GM18511 (cell line): ENCODE data around the gene WWOX.

Source experiments
- ATAC-seq: cut with Tn5 transposase; IDR thresholded peaks from one replicate; pipeline ENCODE4 v1.9.1; 2021; ENCODE audit warnings: mild to moderate bottlenecking, moderate library complexity; ENCODE audit not compliant: unreplicated experiment

The WWOX gene

DNA sequence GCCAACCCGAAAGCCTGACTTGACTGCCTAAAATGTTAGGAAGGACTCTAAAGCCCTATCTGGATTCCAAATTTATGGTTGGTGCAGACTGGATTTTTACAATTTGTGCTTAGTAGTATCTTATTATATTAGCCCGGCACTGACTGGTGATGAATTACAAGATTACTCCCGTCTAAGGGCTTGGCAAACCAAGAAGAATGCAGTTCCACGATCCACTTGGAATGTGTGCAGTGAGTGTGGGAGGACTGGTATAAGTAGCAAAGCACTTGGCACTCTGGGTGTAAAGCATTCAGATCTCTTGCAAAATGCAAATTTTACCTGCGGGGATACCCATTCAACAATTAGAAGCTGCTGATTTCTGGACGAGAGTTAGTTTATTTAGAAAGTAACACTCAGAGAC is 961.7 kb downstream of the WWOX start:
- no peak for ATAC-seq

DNA sequence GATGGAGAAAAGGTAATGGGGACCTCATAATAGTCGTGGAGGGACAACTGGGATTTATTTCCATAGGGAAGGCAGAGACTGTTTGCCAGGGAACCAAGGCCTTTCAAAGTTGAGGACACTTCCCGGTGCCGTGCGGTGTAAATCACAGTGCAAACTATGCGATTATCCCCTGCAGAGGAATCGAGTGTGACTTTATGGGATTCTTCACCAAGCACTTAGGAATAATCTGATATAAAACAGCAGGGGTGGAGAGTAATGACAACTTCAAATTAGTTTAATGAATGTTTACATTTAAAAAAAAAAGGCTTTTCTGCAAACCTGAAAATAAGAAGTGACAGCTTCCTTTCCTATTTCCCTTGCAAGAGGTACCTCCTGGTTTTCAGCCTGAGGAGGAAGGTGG is 962.9 kb downstream of the WWOX start:
- ATAC-seq = no peak

DNA sequence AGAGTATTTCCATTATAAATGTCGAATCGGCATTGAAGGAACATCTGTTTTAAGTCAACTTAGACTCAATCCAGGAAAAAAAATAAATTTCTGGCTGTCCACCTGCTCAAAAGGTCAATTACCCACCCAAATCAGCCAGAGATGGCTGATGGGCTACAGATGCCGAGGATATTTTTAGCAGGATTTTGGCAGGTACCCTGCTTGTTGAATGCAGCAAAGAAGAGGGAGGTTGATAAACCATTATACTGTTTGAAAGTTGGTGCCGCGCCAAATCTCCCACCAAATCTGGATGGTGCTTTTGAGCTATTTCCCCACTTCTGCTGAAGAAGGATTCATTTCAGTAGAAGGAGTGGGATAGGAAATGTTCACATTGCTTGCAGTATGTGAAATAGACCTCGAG is 963.4 kb downstream of the WWOX start:
- ATAC-seq = no peak

DNA sequence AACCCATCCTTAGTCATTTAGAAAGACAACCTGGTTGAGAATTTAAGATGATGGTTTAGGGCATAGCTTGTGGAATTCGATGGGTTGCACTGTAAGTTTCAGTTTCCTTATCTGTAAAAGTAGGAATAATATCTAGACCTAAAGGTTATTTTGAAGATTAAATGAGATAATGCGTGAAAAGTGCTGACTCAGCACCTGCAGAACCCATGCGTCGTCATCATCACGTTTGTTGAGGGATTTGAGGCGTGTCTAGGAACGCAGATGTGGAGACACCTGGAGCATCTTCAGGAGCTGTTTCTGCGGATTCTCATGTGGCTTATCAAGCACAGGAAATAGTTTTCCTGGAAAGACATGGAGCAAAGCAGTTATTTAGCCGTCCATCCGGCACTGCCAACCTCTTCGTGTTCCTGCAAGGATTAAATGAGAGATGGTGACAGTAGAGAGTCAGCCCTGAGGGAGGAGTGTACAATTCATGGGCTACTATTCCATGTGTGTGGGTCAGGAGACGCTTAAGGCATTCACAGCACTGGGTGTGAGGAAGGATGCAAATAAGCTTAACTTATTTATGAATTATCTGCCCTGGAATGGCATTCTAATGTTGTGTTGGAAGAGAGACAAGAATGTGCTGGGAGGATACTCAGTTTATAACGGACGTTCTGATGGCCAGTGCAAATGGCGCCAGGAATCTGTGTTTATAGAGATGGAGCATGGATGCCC is 965.0 kb downstream of the WWOX start:
- no peak for ATAC-seq

DNA sequence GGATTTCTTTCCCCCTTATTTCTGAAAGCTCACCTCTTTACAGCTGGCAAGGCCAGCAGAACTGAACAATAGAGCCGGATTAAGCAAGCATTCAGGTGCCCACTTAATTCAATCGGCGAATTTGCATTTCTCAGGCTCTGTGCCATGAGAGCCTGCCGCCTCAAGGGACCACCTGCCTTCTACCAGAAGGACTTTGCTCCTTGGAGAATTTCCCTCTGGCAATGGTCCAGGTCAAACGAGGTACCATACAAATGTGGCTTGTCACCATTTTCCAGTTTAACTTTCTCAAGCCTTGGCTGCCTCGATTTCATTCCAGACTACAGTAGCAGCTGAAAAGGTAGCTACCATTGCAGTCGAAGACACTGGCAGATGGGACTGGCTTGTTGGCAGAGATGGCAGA is 967.1 kb downstream of the WWOX start:
- ATAC-seq = no peak

DNA sequence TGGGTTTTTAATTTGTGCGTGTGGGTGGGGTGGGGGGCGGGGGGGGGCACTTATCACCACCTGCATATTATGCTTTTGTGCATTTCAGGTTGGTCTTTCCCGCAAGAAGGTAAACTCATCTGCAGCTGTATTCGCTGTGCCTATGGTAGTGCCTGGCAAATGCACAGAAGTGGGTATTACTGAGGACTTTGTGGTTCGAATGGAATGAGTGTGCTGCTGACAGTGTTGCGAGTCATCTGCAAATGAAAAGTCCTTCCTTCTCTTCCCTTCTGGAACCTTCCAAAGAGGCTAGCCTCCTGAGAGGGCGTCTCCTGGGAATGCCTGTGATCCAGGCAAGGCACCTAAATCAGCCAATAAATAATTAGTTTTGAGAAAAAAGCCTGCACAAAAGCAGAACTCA is 968.1 kb downstream of the WWOX start:
- no peak for ATAC-seq

DNA sequence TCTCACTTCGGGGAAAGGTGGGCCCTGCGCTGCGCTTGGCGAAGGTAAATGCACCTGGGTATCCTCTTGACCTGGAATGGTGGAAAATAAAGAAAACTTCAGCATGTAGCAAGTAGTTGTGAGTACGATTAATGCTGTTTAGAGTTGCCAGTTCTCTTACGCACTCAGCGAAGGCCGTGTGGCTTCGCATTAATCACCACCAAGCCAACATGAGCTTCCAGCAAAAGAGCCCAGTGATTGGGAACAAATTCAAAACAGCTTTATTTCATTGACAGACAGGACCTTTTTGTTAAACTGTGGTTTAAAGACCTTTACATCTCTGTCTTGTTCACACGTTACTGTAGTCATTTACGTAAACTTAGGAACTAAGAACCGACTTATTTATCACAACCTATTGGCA is 969.7 kb downstream of the WWOX start:
- no peak for ATAC-seq

DNA sequence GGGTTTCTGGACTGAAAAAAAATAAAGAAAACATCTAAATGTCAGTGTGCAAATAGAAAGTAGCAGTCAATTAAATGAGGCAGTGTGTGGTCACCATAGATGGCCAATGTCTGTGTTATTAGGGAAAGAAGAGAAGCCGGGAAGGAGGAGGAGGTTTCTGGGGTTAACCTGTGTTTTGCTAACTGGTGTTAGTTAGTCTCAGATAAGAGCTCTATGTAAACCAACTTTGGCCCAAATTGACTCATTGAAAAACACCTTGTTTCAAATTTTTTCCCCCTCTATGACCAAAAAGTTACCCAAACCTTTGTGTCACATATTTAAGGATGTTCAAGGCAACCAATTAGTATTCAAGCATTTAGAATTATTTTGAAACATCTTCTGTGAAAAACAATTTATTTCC is 970.2 kb downstream of the WWOX start:
- no peak for ATAC-seq

DNA sequence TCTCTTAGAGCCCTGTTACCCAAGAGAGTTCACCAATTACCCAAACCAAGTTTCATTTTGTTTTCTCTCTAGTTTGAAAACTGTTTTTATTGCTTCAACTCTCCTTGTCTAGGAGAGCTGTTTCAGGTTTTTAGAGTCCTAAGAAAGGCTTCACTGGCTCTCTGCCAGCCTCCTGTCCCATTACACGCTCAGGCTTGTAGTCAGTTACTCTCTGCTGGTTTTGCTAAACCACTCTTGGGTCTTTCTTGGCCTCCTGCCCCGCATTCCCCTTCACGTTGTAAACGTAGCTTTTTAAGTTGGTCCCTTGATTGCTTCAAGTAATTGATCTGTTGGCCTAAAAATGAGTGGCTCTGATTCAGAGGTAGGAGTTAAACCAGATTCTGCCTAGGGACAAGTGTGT is 972.0 kb downstream of the WWOX start:
- no peak for ATAC-seq

DNA sequence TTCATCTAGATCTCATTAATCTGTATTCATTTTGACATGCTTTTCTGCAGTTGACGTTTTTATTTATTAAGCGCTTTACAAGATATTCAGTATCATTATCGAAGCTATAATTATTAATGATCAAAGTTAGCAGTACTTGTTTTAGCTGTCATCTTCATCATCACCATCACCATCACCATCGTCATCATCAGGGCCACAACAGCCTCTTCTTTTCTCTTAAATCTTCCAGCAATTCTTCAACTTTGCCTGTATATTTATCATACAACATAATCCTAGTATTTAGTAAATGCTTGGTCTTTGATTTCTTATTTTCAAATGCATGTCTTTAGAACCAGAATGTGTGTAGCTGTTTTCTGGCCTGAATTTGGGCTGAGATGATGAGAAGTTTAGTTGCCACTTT is 973.1 kb downstream of the WWOX start:
- no peak for ATAC-seq

DNA sequence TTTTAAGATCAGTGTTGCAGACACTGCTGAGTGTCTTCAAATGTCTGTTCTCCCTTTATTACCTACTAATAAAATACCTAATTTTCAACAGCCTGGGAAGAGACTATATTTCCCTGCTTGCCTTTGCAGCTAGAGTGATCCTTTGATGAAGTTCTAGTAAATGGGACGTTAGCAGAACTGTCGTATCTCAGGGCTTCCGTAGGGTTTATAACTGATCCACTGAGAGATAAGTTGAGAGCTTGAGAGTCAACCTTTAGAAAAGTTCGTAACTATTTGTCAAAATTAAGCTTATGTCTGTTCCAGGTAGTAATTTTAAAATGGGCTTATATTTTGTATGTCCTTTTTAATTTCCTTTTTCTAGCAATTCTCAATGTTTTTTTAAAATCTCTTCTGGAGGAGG is 974.1 kb downstream of the WWOX start:
- no peak for ATAC-seq

DNA sequence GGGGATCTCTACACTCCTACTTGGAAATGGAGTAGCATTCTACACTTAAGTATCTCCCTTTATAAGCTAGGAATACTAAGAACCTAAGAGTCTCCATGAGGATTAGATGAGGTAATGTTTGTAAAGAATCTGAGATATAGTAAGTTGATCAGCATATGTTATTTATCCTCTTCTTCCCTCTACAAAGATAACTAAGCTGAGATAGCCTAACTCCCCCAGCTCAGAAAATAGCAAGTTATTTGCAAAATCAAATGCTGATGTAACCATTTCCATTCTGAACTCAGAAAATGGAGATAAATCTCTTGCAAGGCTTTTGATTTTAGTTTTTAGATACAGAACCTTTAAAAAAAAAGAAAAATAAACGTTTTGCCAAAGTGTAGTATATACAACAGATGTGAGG is 975.1 kb downstream of the WWOX start:
- no peak for ATAC-seq

DNA sequence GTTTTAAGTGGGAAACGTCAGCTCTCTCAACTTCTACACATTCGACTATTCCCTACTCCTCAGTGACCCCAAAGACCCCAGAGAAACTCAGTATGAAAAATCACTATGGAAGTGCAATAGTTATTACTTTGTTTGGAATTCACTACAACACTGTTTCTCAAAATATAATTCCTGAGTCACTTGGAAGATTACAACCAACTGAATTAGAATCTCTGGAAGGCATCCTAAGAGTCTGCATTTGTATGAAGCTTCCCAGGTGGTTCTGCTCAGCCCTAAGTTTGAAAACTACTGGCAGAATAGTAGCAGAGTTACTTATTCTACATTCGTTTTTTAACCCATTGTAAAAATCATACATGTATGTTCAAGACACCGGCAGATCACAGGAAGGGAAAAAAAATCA is 975.5 kb downstream of the WWOX start:
- ATAC-seq = no peak

DNA sequence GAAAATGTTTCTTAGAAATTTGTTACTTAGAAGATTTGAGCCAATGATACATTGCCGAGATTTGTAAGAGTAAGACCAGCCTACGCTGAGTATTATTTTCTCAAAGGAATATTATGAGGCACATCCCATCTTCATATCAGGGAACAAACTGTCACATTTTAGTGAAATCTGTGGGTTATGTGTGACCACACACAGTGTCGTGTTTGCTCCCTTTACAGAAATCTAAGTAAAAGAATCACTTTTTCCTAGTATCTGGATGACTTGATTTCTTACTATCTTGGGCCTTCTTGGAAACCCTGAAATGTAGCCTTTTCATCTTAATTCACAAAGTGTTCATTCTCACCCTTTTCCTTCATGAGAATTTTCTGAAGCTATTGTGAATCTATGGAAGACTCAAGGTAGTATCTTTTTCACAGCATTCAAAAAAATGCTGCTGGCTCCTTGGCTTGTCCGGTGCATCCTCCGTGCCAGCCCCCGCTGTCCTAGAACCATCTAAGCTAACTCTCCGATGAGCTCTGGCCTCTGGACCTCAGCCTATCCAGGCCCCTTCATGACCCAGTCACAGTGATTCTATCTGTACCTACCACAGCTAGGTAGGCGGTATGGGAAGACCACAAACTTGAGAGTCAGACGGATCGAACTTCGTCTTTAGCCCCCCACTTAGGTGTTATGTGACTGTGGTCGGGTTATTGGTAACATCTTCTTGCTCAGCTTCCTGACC is 976.8 kb downstream of the WWOX start:
- no peak for ATAC-seq

DNA sequence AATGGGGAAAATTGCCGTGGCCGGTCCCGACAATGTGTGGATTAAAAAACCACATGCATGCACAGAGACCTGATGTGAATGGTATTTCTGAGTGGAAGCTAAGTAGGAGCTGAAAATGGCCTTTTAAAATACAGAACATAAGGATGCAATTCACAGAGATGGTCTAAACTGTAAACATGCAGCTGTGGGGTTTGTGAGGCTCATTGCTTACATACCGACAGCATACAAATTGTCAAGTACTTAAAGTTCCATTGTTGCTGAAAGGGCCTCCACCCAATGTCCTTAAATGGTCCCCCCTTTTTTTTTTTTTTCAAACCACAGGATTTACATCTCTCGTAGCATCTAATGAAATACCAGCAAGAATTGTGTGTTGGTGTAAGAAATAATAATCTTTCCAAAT is 977.9 kb downstream of the WWOX start:
- ATAC-seq = no peak

DNA sequence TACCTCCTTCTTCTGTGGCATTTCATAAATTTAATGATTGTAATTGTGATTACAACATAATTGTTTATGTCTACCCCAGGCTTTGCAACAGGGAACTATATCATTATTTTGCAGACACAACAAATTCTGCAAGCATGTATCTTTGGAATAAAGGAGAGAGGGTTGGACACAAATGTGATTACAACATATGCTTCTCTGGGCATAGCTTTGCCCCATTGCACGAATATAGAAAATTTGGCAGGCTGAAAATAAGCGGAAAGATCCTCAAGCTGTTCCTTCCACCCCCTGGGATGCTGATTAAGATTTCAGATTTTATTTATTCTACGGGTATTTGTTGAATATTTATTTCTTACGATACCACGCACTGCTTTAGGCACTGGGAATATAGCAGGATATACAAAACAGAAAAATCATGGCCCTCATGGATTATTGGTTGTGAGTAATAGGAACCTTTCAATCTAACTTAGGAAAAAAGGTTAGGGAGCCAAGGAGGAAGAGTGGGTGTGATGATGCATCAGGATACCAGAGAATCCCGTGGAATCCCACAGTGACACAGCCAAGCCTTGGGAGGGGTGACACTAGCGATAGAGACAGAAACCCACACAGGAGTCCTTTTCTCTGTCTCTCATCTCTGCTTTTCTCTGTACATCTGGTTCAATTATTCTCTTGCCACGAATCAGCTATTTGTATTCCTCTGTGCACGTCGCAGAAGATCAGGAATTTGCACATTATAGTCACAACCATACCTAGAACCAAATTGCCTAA is 980.4 kb downstream of the WWOX start:
- ATAC-seq = no peak

DNA sequence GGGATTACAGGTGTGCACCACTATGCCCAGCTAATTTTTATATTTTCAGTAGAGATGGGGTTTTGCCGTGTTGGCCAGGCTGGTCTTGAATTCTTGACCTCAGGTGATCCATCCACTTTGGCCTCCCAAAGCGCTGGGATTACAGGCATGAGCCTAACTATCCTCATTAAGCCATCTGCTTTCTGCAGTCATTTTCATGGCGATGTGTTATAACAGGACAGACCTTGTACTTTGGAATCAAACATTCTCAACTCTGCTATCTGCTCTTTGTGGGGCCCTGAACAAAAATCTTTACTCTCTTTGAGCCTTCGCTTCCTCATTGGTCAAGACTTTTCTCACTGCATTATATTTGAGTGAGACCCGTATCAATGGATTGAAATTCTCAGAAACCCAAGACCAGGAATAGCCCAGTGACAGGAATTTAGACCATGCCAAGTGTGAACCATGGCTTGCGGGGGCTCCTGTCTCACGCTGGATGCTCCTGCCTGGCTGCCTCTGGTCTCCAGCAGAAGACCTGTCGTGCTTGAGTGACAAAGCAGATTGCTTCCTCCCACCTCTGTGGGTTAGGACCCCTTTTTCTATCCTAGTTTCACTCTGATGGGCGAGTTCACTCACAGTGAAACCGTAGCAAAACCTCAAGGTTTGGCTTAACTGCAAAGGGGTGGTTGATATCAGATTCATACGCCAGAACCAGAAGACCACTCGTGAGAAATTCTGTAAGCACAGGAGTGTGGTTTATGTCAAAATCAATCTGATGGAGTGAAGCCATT is 982.0 kb downstream of the WWOX start:
- no peak for ATAC-seq

DNA sequence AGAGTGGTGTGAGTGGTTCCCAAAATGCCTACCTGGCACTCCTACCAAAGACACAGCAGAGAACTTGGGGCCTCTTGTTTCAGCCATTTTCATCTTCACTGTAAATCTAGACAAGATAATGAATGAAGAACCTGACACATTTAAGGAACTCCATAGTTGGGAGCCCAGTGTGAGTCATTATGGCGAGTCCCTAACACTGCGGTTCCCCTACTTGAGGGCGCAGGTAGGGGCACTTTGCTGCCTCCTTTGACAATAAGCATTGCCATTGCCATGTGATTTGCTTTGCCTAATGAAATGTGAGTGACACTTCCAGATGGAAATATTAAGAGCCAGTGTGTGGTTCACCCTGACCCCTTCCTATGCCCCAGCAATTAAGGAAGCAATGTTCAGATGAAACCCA is 983.5 kb downstream of the WWOX start:
- no peak for ATAC-seq

DNA sequence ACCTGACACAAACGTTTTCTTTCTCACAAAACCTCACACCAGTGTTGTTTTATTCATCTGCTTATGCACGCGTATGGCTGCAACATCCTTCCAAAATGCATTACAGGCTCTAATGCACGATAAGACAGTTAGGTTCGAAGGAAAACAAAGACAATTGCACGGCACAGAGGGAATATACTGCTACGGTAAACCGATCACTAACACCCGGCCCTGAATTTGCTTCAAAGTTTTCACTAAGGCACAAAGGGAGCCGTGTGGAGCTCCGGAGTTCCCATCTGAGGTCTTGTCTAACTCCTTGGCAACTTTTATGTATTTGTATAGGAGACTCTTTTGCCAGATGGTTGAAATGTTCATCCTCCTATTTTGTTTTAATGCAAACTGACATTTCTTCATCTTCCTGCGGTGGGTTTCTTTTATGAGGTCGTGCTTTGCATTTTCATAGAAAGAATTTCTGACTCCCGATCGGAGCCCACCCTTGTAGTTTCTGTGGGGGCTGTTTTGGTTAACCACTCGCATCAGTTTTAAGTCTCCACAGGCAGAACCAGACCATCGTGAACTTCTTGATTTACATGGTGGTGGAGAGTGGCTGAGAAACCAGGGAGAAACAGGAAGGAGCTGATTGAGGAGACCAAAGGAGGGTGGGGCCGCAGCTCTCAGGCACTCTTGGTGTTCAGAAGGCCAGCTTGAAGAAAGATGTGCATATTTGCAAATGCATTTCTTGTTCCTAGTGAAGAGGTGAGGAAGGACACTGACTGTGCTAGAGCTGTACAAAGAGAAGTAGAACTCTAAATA is 984.2 kb downstream of the WWOX start:
- ATAC-seq = no peak

DNA sequence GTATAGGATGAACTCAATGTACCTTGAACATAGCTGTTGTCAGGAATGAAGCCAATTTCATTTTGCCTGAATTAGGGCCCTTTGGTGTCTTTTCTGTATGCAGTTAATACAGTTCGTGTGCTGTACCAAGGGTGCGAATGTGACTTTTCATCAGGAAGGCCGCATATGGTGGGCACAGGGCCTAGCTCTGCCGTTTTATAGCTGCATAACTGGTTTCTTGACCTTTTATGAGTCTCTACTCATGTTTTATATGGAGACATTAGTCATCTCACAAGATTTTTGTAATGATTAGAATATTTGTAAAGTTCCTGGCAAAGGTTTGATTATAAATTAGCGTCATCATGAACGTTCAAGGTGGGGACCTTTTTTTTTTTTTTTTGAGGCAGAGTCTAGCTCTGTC is 989.5 kb downstream of the WWOX start:
- no peak for ATAC-seq
